ENCODE measurements around the gene KRTAP3-2.

Gene KRTAP3-2

DNA sequence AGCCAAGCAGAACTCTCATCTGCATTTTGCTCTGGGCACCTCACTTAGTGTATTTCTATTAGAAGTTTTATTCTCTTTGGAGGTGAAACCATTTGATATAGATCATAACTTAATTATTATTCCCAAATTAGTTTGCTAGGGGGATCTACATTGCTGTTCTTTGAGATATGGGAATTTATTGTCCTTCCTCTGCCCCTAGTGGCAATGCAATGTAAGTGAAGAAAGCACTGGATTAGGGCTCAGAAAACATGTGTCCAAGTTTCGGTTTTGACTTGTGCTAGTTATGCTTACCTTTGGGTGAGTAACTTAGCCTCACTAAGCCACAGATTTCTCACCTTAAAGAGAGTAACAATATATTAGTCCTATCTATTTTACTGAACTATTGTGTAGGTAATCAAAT is 35.9 kb downstream of the KRTAP3-2 start:
- no peak for DNase-seq (ENCODE audit: low read depth)

- no peak for DNase-seq (ENCODE audit: low read depth)
These were observed 37.6 kb downstream of the KRTAP3-2 start for GRCh38 chr17:40962059-40962561.

DNA sequence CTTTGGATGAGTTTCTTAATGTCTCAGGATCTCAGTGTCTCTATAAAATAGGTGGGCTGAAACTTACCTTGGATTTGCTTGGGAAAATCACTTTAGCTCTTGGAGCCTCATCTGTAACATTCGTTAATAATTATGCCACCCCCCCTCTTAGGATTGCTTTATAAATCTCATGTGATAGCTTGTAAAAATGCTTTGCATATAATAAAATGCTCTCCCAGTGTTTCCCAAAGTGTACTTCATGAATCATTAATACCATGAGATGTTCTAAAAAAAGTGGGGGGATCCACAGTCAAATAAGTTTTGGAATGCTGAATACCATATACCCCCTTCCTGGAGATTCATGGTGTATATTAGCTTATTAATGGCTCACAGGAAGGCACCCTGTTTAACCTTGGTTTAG is 38.1 kb downstream of the KRTAP3-2 start:
- no peak for DNase-seq (ENCODE audit: low read depth)

DNA sequence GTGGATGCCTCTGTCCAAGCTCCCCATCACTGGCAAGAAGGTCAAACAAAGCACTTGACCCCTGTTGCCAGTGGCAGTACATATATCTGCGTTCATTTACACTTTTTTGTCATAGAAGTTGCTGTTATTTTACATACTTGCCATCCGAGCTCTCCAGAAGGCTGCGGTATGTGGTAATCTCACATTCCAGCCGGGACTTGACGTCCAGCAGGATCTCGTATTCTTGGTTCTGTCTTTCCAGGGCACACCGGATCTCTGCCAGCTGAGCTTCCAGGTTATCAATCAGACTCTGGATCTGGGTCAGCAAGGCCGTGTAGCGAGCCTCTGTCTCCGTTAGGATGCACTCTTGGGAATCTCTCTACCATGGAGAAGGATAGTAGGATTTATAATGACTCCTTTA is 39.6 kb downstream of the KRTAP3-2 start:
- no peak for DNase-seq (ENCODE audit: low read depth)

GRCh38 chr17:40958086-40958953 is 41.4 kb downstream of the KRTAP3-2 start:
- no peak for DNase-seq (ENCODE audit: low read depth)

GRCh38 chr17:40956401-40957254 is 43.1 kb downstream of the KRTAP3-2 start:
- DNase-seq (ENCODE audit: low read depth), result no peak

GRCh38 chr17:40953881-40954280 is 45.8 kb downstream of the KRTAP3-2 start:
- DNase-seq (ENCODE audit: low read depth), result no peak

GRCh38 chr17:40952661-40953060 is 47.0 kb downstream of the KRTAP3-2 start:
- no peak for DNase-seq (ENCODE audit: low read depth)

GRCh38 chr17:40952154-40952553 is 47.6 kb downstream of the KRTAP3-2 start:
- DNase-seq (ENCODE audit: low read depth), result no peak

- no peak for DNase-seq (ENCODE audit: low read depth)
These were observed 48.6 kb downstream of the KRTAP3-2 start for GRCh38 chr17:40951011-40951622.

GRCh38 chr17:40950176-40950575 is 49.5 kb downstream of the KRTAP3-2 start:
- no peak for DNase-seq (ENCODE audit: low read depth)

GRCh38 chr17:40949418-40949817 is 50.3 kb downstream of the KRTAP3-2 start:
- no peak for DNase-seq (ENCODE audit: low read depth)
